Cardiac septum (tissue), 1 donor: ENCODE results near the gene CEP162. TPM values are rescaled to one million over a fixed set of nuclear protein-coding genes. Genes with fewer than 3 reads are reported as not detected.
"Not testable (repeated sequence)": the region's sequence is repeated elsewhere in the genome, so short reads cannot be mapped to it uniquely, and the experiment has no call there.

Source experiments
- DNase-seq: peaks from one replicate; pipeline ENCODE4 v3.0.0-alpha.2; 2020; ENCODE audit warnings: low spot score
- intact Hi-C: fragments of 100-400 bp; cut with DNase I; formaldehyde crosslinking; loops from one replicate; pipeline ENCODE4 v1.14.0; 2022
- total RNA-seq: library from RNA; stranded (reverse); fragmentation: NEBNext Ultra II Directional; extraction: Animal tissue kit (Norgen Biotek cat#: 25700); gene quantifications from one replicate; pipeline ENCODE4 v1.2.1, GENCODE V29; 2021
- donor health status: DM: no; HTN: no; CAD: no.

CEP162 gene
- total RNA-seq, 1 donor from 2014 or later, result 4.3 TPM

GRCh38 chr6:84167457-84167856, 60.0 kb downstream of the CEP162 start:
- intact Hi-C loops, result no loop called here
- DNase-seq, result no peak

DNA sequence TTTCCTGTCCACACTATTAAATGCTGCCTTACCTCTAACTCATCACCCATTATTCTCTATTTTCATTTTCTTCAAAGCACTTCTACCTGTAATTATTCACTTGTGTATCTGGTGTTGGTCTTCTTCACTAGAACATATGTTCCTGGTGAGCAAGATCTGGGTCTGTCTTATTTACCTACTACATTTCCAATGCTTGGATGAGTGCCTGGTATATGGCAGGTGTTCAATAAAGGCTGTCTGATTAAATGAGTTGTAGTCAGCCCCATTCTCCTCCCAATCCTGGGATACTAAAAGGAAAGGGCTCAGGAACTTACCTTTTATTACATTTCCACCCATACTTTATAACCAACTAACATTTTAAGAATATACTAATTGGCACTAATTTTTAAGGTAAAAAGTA, 61.0 kb downstream of the CEP162 start:
- intact Hi-C loops, result no loop called here
- DNase-seq, result no peak

DNA sequence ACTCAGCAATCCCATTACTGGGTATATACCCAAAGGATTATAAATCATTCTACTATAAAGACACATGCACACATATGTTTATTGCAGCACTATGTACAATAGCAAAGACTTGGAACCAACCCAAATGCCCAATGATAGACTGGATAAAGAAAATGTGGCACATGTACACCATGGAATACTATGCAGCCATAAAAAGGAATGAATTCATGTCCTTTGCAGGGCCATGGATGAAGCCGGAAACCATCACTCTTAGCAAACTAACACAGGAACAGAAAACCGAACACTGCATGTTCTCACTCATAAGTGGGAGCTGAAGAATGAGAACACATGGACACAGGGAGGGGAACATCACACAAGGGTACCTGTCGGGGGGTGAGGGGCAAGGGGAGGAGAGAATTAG, 63.1 kb downstream of the CEP162 start:
- intact Hi-C loops, DNase-seq: not testable (repeated sequence)

DNA sequence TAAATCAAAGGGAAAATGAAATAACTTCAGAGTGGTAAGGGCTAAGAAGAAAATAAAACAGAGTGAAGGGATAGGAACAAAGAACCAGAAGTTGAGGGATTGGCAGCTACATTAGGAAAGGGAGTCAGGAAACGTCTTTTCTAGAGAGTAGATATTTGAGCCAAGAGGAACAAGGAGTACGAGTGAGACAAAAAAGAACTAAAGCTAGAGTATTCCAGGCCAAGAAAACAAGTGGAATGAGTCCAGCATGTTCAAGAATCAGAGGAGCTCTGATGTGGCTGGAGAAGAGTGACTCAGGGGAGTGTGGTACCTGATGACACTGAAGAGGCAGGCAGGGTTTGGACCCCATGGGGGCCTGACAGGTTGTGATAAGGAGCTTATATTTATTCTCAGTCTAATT, 66.3 kb downstream of the CEP162 start:
- DNase-seq, result no peak
- intact Hi-C loops, result no loop called here

DNA sequence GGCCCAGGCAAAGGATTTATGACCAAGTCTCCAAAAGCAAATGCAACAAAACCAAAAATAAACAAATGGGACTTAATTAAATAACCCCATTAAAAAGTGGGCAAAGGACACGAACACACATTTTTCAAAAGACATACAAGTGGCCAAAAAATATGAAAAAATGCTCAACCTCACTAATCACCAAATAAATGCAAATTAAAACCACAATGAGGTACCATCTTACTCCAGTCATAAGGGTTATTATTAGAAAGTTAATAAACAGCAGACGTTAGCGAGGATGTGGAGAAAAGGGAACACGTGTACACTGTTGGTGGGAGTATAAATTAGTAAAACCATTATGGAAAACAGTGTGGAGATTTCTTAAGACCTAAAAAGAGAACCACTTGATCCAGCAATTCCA, 71.1 kb downstream of the CEP162 start:
- no peak for DNase-seq
- intact Hi-C loops, result no loop called here

- intact Hi-C loops, result no loop called here
- DNase-seq, result no peak
Measured at GRCh38 chr6:84151669-84152068, 75.8 kb downstream of the CEP162 start.

DNA sequence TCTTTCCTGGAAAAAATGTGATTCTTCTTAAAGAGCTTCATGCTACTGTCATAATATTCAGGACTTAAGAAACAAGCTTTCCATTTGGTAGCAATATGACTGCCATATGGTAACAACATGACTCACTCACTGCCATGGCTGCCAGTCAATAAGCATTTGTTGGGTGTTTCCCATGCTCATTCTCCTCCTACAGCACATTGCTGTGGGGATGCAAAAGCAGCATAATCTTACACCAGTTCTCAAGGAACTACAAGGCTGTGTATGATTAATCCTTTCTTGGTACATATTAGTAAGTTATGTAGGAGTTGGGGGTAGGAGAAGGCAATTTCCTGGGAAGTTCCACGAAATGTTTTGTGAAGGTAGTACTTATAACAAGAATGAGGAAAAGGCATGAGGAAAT, 76.7 kb downstream of the CEP162 start:
- DNase-seq, result no peak
- intact Hi-C loops, result no loop called here

DNA sequence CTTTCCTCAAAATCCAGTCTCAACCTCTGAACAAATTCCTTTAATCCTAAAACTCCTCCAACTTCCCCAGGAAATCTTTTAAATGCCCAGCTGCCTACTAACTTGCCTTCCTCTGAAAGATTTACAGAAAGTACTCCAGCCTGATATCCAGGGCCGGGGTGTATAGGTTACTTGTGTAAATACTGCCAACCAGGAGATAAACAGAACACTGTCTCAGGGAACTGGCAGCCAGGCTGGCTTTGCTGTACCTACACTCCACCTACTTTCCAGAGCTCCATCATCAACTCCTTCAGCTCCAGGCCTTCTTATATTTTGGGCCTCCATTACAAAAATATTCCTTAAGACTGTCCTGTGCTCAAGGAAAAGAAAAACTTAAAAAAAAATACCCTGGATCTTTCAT, 85.9 kb downstream of the CEP162 start:
- intact Hi-C loops, result no loop called here
- DNase-seq, result no peak

DNA sequence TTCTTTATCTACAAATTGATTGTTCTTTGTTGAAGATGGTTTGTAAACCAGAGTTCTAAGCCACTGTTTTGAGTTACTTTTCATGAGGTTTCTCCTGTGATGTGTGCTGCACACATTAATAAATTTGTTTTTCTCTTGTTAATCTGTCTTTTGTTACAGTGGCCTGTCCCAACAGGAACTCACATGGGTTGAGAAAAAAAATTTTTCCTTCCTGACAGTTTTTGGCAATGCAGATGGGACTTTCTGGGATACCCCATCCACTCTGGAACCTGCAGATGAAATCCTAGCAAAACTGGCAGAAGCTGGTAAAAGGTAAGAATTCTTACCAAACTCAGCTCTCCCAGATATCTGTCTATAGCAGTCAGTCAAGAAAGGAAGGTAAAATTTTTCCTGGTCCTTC, 88.1 kb downstream of the CEP162 start:
- DNase-seq, result no peak
- intact Hi-C loops, result no loop called here

GRCh38 chr6:84137989-84138575, 89.4 kb downstream of the CEP162 start:
- no peak for DNase-seq
- intact Hi-C loops, result no loop called here

- DNase-seq, result no peak
- intact Hi-C loops, result no loop called here
Measured at GRCh38 chr6:84137051-84137375, 90.4 kb downstream of the CEP162 start.

- DNase-seq, result no peak
- intact Hi-C loops, result no loop called here
Measured at GRCh38 chr6:84136364-84137050, 90.9 kb downstream of the CEP162 start.

- intact Hi-C loops, result no loop called here
- DNase-seq, result no peak
Measured at GRCh38 chr6:84135291-84135690, 92.2 kb downstream of the CEP162 start.

DNA sequence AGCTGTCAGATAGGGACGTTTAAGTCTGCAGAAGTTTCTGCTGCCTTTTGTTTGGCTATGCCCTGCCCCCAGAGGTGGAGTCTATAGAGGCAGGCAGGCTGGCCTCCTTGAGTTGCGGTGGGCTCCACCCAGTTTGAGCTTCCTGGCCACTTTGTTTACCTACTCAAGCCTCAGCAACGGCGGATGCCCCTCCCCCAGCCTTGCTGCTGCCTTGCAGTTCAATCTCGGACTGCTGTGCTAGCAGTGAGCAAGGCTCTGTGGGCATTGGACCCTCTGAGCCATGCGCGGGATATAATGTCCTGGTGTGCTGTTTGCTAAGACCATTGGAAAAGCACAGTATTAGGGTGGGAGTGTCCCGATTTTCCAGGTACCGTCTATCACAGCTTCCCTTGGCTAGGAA, 94.1 kb downstream of the CEP162 start:
- intact Hi-C loops, DNase-seq: not testable (repeated sequence)

- DNase-seq, intact Hi-C loops: not testable (repeated sequence)
Measured at GRCh38 chr6:84129588-84129987, 97.9 kb downstream of the CEP162 start.

GRCh38 chr6:84123186-84123585, 104.3 kb downstream of the CEP162 start:
- intact Hi-C loops, result no loop called here
- DNase-seq, result no peak

DNA sequence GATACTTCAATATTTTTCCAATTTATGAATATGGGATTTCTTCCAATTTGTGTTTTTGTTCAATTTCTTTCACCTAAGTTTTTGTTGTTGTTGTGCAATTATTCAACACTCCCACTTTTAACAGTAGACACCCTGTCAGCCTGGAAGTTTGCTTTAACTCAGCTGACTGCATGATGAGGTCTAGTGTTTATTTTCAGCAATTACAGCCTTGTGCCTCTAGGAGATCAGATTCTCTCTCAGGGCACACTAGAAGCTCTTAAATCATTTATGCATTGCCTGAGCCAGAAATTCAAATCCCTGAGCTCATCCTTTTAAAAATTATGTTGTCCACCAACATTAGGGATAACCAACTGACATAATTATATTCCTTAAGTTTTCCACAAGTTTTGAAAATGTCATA, 108.2 kb downstream of the CEP162 start:
- DNase-seq, result no peak
- intact Hi-C loops, result no loop called here

- intact Hi-C loops, result no loop called here
- no peak for DNase-seq
Measured at GRCh38 chr6:84118191-84118590, 109.3 kb downstream of the CEP162 start.

GRCh38 chr6:84114933-84115594, 112.4 kb downstream of the CEP162 start:
- intact Hi-C loops, DNase-seq: not testable (repeated sequence)

GRCh38 chr6:84111351-84111750, 116.1 kb downstream of the CEP162 start:
- intact Hi-C loops, DNase-seq: not testable (repeated sequence)

- intact Hi-C loops, result no loop called here
- DNase-seq, result no peak
Measured at GRCh38 chr6:84107495-84107894, 119.9 kb downstream of the CEP162 start.
